ENCODE results near the gene USP3. TPM values are rescaled to one million over a fixed set of nuclear protein-coding genes. Genes with fewer than 3 reads are reported as not detected.

USP3 gene
- total RNA-seq, 1 experiment from 2014 or later, result 70.2 TPM

DNA sequence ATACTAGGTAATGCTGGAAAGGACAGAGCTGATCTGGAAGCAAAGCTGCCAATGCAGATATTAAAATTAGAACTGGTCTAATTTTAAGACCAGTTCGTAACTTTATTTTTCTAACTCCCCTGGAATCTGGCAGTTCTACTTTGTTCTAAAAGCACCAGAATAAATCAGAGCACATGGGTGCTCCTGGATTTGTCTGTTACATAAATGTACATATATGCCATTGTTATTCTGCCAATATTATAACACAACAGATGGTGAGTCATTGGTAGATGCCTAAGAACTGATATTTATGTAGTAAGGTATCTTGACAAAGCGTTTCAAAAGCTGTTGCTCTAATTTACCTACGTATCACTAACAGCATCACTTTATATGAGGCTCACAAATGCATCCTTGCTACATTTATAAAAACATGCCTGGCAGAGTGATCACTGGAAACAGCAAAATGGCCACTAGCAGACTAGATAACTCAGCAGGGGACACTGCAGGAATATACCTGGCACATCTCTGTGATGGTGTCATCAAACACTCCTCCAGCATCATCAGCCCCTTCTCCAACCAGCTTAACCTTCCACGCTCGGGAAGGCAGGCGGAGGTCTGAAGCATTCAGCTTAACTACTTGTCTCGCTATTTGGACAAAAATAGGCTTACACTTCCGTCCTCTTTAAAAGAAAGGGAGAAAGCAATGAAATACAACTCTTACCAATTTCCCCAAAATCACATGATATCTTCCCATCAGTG lies 119.0 kb downstream of the USP3 start:
- H3K36me3 Mint-ChIP-seq (ENCODE audit: insufficient read depth, unreplicated experiment), result peaks cover 49% of the 10 kb centered on the region
- no peak for DNase-seq (ENCODE audit: unreplicated experiment)
- no peaks in the 10 kb centered on the region for H3K27me3 Mint-ChIP-seq (ENCODE audit: insufficient read depth, unreplicated experiment)
- POLR2A ChIA-PET, result no interaction called here
- CTCF ChIA-PET, result interaction anchor here (1.0 to 1.8 kb wide), 4 partner anchors 11 to 17 kb away, joined by 3 to 7 read pairs (median 4); no protein-coding TSS in a partner anchor
- no peaks in the 10 kb centered on the region for H3K9me3 Mint-ChIP-seq (ENCODE audit: unreplicated experiment)
- no peaks in the 10 kb centered on the region for H3K4me1 Mint-ChIP-seq (ENCODE audit: insufficient read depth, unreplicated experiment)
- H3K27ac Mint-ChIP-seq (ENCODE audit: low read depth, unreplicated experiment), result no peak overlapping the region
- H3K4me3 Mint-ChIP-seq (ENCODE audit: unreplicated experiment), result no peak overlapping the region
- BruUV-seq (replicated peaks), result no TSS peak
- TF ChIP-seq, protein P1, sequence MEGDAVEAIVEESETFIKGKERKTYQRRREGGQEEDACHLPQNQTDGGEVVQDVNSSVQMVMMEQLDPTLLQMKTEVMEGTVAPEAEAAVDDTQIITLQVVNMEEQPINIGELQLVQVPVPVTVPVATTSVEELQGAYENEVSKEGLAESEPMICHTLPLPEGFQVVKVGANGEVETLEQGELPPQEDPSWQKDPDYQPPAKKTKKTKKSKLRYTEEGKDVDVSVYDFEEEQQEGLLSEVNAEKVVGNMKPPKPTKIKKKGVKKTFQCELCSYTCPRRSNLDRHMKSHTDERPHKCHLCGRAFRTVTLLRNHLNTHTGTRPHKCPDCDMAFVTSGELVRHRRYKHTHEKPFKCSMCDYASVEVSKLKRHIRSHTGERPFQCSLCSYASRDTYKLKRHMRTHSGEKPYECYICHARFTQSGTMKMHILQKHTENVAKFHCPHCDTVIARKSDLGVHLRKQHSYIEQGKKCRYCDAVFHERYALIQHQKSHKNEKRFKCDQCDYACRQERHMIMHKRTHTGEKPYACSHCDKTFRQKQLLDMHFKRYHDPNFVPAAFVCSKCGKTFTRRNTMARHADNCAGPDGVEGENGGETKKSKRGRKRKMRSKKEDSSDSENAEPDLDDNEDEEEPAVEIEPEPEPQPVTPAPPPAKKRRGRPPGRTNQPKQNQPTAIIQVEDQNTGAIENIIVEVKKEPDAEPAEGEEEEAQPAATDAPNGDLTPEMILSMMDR (IDR thresholded peaks at IDR 0.05; ENCODE audit: unreplicated experiment), result no peak
- intact Hi-C loops (cut with micrococcal nuclease), result no loop called here

- CTCF ChIA-PET, result interaction anchor here (1.2 kb wide), 1 partner anchor 419 kb away, joined by 5 read pairs; the partner anchor contains the start of gene DAPK2
- TF ChIP-seq, protein P1 (IDR thresholded peaks at IDR 0.05; ENCODE audit: unreplicated experiment), result no peak
- no peak for DNase-seq (ENCODE audit: unreplicated experiment)
- Mint-ChIP-seq H3K27me3 (ENCODE audit: insufficient read depth, unreplicated experiment) (no peaks in the 10 kb centered on the region), H3K36me3 (ENCODE audit: insufficient read depth, unreplicated experiment) (peaks cover 71% of the 10 kb centered on the region), H3K4me3 (ENCODE audit: unreplicated experiment) (no peak overlapping the region), H3K9me3 (ENCODE audit: unreplicated experiment) (no peaks in the 10 kb centered on the region), H3K4me1 (ENCODE audit: insufficient read depth, unreplicated experiment) (no peaks in the 10 kb centered on the region), H3K27ac (ENCODE audit: low read depth, unreplicated experiment) (no peak overlapping the region)
- intact Hi-C loops (cut with micrococcal nuclease), result no loop called here
- BruUV-seq (replicated peaks), result no TSS peak
- POLR2A ChIA-PET, result no interaction called here
These were observed 122.6 kb downstream of the USP3 start for GRCh38 chr15:63626955-63627354.

DNA sequence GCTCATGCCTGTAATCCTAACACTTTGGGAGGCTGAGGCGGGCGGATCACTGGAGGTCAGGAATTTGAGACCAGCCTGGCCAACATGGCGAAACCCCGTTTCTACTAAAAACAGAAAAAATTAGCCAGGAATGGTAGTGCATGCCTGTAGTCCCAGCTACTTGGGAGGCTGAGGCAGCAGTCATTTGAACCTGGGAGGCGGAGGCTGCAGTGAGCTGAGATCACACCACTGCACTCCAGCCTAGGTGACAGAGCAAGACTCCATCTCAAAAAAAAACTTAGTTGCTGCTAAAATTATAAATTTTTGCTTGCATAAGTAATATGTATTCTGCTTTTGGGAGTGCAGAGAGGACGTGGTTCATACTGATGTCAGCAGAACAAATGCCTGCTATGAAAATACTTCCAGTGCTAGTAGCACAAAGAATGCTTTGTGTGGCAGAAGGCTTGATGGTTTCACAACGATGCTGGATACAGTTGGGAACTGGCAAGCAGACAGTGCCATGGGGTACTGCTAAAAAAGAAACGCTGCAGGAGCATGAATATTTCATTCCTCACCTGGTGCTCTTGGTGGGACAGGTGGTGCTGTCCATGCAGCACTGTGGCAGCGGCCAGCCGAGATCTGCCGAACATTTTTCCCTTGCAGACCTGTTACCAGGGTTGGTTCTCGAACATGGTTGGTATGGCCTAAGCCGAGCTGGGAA lies 123.9 kb downstream of the USP3 start:
- BruUV-seq (replicated peaks), result no TSS peak
- H3K9me3 Mint-ChIP-seq (ENCODE audit: unreplicated experiment), result no peaks in the 10 kb centered on the region
- DNase-seq (ENCODE audit: unreplicated experiment), result no peak
- no peaks in the 10 kb centered on the region for H3K27me3 Mint-ChIP-seq (ENCODE audit: insufficient read depth, unreplicated experiment)
- TF ChIP-seq, protein P1 (IDR thresholded peaks at IDR 0.05; ENCODE audit: unreplicated experiment), result no peak
- H3K4me1 Mint-ChIP-seq (ENCODE audit: insufficient read depth, unreplicated experiment), result no peaks in the 10 kb centered on the region
- no peak overlapping the region for H3K27ac Mint-ChIP-seq (ENCODE audit: low read depth, unreplicated experiment)
- ChIA-PET POLR2A (no interaction called here), CTCF (interaction anchor here (0.7 kb wide), 1 partner anchor 68 kb away, joined by 3 read pairs; no protein-coding TSS in a partner anchor)
- intact Hi-C loops (cut with micrococcal nuclease), result no loop called here
- no peak overlapping the region for H3K4me3 Mint-ChIP-seq (ENCODE audit: unreplicated experiment)
- peaks cover 68% of the 10 kb centered on the region for H3K36me3 Mint-ChIP-seq (ENCODE audit: insufficient read depth, unreplicated experiment)

DNA sequence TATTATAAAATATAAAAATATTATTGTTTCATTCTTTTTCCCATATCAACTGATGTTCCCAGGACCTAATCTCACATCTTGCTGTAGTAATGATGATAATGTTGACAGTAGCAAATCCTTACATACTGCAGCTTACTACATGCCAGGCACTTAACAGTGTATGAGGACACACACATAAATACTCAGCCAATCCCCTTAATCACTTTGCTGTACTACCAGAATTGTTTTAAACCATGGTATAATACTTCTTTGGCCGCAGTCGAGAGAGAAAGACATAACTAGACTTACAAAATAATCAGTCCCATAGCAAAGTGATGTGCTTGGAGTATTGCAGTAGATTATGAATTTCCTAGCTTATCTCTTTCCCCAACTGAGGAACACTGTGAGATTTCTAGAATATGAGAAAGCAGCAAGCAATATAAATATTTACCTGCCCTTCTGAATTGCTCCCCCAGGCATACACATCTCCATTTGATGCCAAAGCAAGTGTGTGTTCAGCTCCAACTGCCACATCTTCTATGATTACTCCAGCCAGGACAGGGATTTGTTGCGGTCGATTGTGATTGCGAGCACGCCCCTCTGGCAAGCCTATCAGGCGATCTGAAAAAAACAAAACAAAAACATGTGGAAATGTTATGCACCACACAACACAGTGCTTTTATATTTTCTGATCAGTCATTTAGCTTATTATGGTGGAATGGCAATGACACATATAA lies 125.8 kb downstream of the USP3 start:
- TF ChIP-seq, protein P1 (IDR thresholded peaks at IDR 0.05; ENCODE audit: unreplicated experiment), result no peak
- intact Hi-C loops (cut with micrococcal nuclease), result no loop called here
- CTCF ChIA-PET, result interaction anchor here (1.1 kb wide), 2 partner anchors 20 to 441 kb away, joined by 4 read pairs; no protein-coding TSS in a partner anchor
- Mint-ChIP-seq H3K36me3 (ENCODE audit: insufficient read depth, unreplicated experiment) (peaks cover 65% of the 10 kb centered on the region), H3K27ac (ENCODE audit: low read depth, unreplicated experiment) (no peak overlapping the region), H3K4me1 (ENCODE audit: insufficient read depth, unreplicated experiment) (no peaks in the 10 kb centered on the region), H3K9me3 (ENCODE audit: unreplicated experiment) (no peaks in the 10 kb centered on the region), H3K4me3 (ENCODE audit: unreplicated experiment) (no peak overlapping the region), H3K27me3 (ENCODE audit: insufficient read depth, unreplicated experiment) (no peaks in the 10 kb centered on the region)
- no peak for DNase-seq (ENCODE audit: unreplicated experiment)
- POLR2A ChIA-PET, result interaction anchor here (1.7 kb wide), 1 partner anchor 16 kb away, joined by 3 read pairs; no protein-coding TSS in a partner anchor
- BruUV-seq (replicated peaks), result no TSS peak

Data from MCF 10A (cell line).